GM19324 (cell line): ENCODE results near the gene SPATA3.
"Not testable (repeated sequence)": the region's sequence is repeated elsewhere in the genome, so short reads cannot be mapped to it uniquely, and the experiment has no call there.

ENCODE experiments used
- ATAC-seq: cut with Tn5 transposase; IDR thresholded peaks from one replicate; pipeline ENCODE4 v1.9.1; 2021; ENCODE audit warnings: mild to moderate bottlenecking, moderate library complexity; ENCODE audit not compliant: unreplicated experiment, low FRiP score

SPATA3 gene

DNA sequence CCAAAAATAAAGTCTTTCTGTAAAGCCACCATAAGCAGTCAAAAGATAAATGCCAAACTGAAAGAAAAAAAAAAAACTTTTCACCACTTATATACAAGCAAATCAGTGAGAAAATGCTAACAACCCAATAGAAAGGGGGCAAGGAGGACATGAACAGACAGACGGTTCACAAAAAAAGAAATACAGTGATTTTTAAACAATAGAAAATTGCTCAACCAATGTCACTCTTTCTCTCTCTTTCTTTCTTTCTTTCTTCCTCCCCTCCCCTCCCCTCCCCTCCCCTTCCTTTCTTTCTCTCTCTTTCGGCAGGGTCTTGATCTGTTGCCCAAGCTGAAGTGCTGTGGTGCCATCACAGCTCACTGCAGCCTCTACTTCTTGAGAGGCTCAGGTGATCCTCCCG lies 28.8 kb upstream of the SPATA3 start:
- ATAC-seq: no peak

DNA sequence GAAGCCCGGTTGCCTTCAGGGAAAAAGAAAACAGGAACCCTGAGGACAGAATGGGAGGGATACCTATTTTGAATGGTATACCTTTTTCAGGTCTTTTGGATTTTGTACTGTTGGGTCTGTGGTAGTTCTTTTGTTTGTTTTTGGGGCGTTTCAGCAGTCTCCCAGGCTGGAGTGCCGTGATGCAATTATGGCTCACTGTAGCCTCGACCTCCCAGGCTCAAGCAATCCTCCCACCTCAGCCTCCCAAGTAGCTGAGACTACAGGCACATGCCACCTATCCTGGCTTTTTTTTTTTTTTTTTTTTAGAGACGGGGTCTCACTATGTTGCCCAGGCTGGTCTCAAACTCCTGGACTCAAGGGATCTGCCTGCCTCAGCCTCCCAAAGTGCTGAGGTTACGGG lies 27.6 kb upstream of the SPATA3 start:
- not testable (repeated sequence) for ATAC-seq

DNA sequence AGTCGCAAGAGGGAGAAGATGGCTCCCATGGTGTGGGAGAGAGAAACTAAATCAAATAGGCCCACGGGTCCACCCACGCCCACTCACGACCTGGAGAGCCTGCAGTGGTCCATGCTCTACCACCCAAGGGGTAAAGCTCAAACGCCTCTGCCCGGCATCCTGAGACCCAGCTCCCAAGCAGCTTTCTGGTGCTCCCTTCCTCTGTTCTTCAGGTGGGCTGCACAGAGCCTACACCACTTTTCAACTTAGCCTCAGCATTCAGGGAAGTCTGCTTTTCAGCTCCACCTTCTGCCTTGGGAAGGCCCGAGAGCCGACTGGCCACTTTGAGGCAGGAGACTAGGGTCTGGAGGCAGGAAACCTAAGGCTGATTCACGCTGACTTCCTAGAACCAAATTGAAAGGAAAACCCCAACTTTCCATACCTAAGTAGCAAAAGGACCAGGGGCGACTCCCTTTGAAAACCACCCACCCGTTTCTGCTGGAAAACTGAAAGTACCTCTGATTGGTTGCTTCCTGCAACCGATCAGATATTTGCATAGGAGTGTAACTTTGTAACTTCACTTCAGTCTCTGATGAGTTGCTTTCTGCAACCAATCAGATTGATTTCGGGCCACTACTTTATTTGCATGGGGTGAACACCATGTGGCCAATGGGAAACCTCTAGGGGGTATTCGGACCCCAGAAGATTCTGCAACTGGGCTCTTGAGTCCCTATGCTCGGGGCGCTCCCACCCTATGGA lies 26.8 kb upstream of the SPATA3 start:
- no peak for ATAC-seq

DNA sequence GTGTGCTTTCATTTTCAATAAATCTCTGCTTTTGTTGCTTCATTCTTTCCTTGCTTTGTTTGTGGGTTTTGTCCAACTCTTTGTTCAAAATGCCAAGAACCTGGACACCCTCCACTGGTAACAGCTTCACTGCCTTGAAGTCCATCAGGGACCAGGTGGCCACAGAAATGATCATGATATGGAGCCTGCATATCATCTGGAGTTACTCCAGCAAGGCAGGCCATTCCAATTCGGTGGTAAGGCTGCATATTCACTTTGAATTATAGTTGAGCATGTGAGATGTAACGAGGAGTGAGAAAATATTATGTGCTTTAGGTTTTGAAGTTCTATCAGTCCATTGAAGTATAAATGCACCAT lies 26.3 kb upstream of the SPATA3 start:
- ATAC-seq: no peak

DNA sequence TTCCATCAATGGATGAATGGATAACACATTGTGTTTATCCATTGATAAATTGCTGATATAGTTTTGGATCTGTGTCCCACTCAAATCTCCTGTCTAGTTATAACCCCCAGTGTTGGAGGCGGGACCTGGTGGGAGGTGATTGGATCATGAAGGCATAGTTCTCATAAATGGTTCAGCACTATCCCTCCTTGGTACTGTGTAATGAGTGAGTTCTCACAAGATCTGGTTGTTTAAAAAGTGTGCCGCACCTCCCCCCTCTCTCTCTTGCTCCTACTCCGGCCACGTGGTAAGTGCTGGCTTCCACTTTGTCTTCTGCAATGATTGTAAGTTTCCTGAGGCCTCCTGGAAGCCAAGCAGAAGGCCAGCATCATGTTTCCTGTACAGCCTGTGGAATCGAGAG lies 23.9 kb upstream of the SPATA3 start:
- no peak for ATAC-seq

DNA sequence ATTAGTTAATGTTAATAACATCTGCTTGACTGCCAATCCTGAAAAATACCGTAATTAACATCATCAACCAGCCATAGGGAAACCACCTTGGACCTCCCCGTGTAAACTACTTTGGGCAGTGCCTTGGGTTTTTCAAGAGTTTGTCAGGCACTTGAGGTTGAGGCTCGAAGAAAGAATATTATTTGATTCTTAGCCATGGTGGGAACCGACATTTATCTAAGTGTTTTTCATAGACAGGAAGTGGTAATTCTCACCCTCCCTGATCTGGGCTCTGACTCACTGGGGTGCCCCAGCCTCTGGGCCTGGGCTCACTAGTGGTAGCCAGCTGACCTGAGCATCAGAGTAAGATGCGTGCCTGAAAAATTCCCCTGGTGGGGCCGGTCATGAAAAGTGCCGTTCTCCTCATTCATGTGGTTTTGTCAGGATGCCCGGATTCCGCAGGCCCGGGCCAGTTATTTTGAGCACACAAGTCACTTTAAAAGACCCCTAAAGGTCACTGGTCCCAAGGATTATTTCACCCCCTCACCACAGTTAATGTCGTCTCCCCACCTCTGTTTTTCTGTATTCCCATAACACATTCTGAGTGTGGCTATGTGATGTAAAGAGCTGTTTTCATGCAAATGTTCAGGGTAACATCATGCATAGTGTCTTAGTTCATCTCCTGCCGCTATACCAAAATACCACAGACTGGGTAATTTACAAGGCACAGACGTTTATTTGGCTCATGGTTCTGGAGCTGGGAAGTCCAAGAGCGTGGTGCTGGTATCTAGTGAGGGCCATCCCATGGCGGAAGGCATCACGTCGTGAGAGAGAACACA lies 21.6 kb upstream of the SPATA3 start:
- peak; percentile 79 for ATAC-seq

DNA sequence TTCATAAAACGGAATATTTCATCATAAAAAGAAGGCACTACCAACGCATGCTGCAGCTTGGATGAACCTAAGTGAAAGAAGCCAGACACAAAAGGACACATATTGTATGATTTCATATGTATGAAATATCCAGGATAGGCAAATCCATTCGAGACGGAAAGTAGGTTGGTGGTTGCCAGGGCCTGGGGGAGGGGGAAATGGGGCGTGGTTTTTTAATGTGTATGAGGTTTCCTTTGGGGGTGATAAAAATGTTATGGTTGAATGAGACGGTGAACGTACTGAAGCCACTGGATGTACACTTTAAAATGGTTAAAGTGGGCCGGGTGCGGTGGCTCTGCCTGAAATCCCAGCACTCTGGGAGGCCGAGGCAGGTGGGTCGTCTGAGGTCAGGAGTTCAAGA lies 20.0 kb upstream of the SPATA3 start:
- ATAC-seq: no peak

DNA sequence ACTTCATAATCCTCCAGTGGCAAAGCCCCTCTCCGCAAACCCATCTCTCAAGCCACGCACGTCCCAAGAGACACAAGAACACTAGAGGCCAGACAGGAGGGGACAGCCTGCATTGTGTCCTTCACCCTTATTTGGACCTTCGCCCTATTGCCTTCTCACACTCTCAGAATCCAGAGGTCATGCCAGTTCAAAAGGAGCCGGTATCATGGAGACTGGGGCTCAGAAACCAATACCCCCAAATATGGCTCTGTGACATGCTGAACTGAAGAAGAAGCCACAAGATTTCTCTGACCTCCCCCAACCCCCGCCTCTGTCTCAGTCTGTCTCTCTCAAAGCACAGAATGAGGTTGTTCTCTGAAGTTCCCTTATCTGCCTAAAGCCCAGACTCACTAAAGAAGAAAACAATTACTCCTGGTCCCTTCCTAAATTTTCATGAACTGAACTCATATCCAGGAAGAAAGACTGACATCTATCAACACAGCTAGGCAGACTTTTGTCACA lies 19.2 kb upstream of the SPATA3 start:
- ATAC-seq: no peak

DNA sequence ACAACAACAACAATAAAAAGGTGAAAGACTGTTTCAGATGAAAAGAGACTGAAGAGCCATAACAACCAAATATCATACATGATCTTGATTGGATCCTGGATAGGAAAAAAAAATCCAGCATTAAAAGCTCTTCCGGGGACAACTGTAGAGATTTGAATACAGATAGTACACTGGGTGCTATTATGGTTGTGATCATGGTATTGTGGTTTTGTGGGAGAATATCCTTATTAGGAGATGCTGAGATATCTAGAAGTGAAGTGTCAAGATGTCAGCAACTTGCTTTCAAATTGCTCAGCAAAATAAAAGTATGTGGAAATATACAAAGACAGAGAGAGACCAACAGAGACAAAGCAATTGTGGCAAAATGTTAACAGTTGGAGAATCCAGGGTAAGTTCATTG lies 15.5 kb upstream of the SPATA3 start:
- ATAC-seq: no peak

DNA sequence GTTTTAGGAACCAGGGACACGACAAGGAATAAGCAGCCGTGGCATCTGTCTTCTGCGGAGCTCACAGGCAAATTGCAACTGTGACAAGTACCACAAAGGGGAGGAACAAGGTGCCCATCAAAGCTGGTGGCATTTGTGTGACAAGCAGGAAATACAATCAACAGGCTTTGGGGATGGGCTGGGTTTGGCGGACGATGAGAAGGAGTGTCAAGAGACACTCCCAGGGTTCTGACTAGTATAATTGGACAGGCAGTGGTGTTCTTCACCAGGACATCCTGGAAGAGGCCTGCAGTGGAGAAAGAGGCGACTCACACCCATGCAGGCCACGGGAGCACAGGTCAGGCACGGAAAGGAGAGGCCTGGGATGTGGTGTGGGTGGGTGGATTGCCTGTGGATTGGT lies 14.2 kb upstream of the SPATA3 start:
- no peak for ATAC-seq

DNA sequence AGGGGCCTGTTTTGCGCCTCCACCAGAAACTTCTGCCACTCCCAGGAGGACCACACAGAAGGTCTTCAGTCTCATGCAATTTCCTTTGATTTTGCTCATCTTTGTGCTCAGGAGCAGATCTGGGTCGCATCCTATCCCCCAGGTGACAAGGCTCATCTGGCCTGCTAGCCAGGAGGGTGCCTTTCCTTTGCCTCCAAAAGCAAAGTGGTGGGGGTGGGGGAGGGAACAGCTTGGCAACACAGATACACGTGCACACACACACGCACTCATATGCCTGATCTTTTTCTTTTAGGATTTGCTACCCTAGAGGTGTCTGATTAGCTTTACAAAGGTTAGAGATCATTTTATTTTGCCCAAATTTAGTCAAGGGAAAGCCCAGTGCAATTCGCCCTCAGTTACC lies 13.8 kb upstream of the SPATA3 start:
- ATAC-seq: no peak

DNA sequence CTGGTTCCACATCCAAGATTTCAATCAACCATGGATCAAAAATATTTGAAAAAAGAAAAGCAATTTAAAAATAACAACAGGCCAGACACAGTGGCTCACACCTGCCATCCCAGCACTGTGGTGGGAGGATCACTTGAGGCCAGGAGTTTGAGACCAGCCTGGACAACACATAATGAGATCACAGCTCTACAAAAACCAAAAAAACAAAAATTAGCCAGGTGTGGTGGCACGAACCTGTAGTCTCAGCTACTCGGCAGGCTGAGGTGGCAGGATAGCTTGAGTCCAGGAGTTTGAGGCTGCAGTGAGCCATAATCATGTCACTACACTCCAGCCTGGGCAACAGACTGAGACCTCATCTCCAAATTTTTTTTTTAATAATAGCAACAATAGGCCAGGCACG lies 13.4 kb upstream of the SPATA3 start:
- ATAC-seq: no peak

DNA sequence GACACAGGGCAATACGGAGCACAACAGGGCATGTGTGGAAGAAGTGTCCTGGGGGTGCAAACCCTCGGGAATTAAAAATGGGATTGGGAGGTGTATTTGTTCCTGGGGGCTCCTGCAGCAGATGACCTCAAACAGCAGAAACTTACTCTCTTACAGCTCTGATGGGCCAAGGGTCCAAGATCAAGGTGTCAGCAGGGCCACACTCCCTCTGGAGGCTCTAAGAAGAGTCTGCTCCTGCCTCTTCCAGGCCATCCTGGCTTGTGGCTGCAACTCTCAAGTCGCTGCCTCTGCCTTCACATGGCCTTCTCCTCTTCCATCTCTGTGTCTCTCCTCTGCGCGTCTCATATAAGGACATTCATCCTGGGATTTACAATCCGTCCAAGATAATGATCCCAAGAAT lies 12.4 kb upstream of the SPATA3 start:
- no peak for ATAC-seq

DNA sequence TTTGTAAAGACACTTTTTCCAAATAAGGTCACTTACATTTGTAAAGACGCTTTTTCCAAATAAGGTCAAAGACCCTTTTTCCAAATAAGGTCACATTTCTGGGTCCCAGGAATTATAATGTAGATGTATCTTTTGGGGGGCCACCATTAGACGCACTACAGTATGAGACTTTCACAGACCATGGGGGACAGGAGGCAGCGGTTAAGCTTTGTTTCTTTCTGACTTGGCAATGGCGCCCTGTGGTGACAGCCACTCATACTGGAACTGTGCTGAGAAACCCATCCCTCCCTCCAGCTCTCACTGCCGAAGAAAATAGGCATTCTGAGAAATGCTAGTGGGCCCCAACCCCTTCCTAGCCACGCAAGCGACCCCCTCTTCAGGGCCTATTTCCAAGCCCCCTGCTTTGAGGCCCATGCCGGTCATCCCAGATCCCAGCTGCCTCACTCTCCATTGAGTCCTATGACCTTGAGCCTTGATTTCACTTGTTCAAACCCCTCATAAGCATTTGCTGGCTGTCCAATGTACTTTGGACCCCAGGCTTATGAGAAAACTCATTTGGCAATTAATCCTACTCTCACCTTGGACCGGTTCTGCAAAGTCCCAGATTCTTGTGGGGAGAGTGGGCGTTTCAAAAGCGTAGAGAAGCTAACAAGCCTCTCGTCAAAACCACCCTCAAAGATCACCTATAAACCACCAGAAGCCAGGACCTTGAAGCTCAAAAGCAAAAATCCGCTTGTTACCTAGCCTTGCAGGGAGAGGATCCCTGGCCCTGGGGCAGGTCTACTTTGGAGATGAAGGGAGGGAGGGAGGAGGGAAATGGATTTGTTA lies 11.3 kb upstream of the SPATA3 start:
- ATAC-seq: peak; percentile 52

DNA sequence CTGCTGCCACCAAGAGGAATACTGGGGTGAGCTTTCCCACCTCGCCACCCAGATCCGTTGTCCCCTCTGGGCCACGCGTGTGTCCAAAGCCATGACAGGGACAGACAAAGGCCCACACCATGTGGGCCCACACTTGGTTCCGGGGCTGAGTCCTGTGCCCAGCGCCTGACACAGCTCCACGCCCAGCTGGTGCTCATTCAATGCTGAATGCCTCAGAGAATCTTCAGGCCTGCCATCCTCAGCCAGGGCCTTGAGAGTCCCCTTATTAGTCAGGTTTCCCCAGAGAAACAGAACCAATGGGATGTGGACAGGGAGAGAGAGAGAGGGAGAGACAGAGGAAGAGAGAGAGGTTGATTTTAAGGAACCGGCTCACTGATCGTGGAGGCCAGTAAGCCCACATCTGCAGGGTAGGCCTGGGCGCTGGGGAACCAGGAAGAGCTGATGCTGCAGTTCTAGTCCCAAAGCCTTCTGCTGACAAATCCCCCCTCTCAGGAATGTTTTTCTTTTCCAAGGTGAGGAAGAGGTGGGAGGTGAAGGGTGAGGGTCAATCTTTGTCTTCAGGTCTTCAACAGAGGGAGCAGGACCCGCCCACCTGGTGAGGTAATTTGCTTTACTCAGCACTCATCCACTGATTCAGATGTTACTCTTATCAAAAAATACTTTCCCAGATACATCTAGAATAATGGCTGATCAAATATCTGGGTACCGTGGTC lies 10.2 kb upstream of the SPATA3 start:
- no peak for ATAC-seq

DNA sequence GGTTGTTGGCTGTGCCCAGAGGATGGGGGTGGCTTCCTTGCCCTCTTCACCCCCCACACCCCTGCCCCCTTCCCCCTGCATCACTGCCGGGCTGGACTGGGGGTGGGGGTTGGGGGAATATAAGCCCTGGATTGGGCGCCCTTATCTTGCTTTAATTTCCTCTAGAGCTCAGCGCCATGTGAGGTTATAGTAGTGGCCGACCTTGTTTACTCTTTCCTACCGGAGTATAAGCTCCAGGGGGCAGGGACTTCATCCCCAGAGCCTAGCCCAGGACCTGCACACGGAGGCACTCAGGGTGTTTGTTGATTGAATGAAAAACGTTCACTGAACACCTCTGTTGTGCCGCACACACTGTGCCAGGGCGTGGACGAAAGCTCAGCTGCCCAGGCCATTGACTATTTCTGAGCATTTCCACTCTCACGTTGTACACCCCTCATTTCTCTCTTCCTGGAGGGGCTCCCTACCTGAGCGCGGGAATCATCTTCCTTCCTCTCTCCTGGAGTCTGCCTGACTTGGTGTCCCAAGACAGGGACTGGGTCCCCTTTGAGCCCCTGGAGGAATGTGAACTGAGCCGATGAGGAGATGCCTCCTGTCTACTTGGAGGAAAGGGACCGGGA lies 9.3 kb upstream of the SPATA3 start:
- no peak for ATAC-seq

DNA sequence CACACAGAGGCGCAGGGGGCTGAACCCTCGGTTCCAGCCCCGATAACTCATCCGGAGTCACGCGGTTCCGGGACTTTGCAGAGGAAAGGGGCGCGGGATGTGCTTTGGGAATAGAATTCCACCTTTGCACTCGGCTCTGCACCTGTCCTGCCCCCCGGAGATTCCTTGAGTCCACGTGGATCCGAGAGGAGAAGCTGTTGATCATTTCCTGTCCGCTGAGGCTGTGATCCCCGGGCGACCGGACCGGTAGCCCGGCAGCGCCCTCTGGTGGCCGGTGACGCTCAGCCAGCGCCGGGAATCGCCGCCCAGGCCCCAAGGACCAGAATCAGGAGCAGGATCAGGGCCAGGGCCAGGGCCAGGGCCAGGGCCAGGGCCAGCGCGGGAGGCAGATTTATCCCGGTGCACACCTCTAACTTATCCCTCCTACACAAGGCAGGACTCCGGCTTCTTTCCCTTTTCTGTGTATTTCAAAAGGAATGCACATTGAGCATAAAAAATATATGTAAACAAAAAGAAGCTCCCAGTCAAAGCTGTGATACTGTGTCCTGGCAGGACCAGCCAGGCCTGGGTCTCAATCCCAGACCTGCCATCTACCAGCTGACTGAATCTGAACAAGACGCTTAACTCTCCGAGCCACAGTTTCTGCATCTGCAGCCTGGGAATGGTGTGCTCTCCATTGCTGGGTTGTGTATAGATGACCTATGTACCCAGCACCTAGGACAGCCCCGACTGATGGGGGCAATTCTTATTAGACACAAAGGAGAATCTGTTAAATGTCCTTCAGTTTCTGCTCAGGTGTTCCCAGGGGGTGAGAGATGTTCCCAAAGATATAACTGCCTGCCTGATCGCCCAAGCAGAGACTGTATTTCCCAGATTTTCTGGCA lies 8.5 kb upstream of the SPATA3 start:
- no peak for ATAC-seq

DNA sequence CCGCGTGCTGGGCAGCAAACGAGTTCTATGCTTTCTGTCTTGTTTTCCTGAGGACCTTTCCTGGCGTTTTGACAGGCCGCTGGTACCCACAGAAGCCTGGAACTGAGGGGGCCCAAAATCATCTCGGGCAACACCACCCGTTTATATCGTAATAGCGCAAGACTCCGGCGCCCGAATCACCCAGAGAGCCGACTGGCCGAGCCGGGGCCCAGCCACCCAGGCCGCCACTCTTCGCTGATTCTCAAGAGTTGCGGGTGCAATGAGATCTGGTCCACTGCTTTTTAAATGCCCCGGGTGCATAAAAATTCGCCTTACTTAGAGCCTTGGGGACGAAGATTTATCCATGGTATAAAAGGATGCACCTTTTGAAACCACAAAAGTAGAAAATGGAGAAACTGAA lies 6.2 kb upstream of the SPATA3 start:
- ATAC-seq: no peak
